ENCODE measurements around the gene SYT7.

DNA sequence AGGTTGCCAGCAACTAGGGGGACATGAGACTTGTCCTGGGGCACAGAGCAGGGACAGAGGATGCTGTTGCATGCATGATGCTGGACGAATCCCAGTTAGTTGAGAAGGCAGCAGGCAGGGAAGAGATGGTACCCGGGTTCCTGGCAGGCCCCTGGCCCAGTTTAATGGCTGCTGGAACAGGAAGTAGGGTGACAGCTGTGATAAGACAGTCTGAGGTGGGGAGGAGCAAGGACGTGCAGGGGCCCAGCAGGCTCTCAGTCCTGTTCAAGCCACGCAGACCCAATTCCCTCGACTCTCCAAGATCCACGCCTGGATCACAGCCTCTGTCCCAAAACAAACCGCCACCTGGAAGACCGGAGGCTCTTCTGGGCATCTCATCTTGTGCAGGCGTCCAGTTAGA is 40.3 kb downstream of the SYT7 start:
- TF ChIP-seq YY1 (IDR thresholded peaks at IDR 0.05; ENCODE audit: insufficient read depth, insufficient read length): no peak
- no peak for TF ChIP-seq SUZ12 (IDR thresholded peaks at IDR 0.05; ENCODE audit: extremely low read depth, insufficient read depth, insufficient read length)
